GM21526 (cell line): Measurements from ENCODE around the gene CD247.

Experiments
- ATAC-seq: cut with Tn5 transposase; IDR thresholded peaks from one replicate; pipeline ENCODE4 v1.9.1; 2021; ENCODE audit warnings: moderate library complexity; ENCODE audit not compliant: unreplicated experiment, low FRiP score

Gene CD247

DNA sequence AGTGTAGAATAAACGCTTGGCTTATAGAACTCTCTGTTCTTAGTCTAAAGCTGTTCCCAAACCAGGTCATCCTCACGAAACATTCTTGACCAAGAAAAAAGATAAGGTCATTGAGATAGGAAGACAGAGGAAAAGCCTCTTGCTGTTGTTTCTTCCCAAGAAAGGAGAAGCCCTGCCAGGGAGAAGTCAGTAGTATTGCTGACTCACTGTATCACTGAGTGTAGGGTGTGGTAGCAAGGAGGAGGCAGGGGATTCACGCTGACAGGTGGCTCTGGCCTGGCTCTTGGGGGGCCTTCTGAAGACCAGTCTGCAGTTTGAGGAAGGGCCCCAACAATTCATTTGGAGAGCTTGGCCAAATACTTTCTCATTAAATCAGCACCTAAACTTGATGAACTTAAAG lies 97.8 kb downstream of the CD247 start:
- no peak for ATAC-seq

DNA sequence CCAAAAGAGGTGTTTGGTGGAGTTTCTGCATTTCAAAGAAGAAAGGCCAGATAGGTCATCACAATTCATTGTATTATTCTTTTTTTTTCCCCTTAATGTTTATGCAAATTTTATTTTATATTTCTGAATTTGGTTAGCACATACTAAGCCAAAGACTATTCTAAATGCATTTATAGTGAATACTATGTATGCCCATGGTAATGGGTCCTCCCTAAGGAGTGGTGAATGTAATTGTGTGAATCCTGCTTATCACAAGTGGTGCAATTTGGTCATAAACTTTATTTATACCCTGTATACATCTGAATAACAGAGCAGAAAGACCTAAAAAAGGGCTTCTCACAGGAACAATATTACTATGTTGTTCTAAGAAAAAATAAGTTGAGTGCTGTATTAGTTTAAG lies 99.1 kb downstream of the CD247 start:
- ATAC-seq, result no peak

GRCh38 chr1:167418391-167418790 lies 99.9 kb downstream of the CD247 start:
- ATAC-seq, result no peak

GRCh38 chr1:167416506-167416905 lies 101.8 kb downstream of the CD247 start:
- no peak for ATAC-seq

GRCh38 chr1:167413328-167413727 lies 105.0 kb downstream of the CD247 start:
- no peak for ATAC-seq

GRCh38 chr1:167412920-167413319 lies 105.4 kb downstream of the CD247 start:
- no peak for ATAC-seq

GRCh38 chr1:167412072-167412471 lies 106.3 kb downstream of the CD247 start:
- no peak for ATAC-seq

DNA sequence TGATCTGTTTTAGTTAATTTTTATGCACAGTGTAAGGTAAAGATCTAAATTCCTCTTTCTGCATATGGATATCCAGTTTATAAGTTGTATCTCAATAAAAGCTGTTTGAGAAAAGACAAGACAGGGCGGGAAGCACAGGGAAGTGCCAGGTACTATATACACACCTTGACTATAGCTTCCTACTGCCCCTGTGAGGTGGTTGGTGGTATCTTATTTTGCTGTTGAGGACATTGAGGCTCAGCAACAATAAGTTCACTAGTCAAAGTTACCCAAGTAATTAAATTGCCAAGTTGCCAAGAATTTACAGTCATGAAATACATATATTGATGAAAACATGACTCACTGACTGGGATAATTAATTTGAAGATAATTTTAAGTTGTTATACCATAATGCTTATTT lies 109.1 kb downstream of the CD247 start:
- no peak for ATAC-seq

DNA sequence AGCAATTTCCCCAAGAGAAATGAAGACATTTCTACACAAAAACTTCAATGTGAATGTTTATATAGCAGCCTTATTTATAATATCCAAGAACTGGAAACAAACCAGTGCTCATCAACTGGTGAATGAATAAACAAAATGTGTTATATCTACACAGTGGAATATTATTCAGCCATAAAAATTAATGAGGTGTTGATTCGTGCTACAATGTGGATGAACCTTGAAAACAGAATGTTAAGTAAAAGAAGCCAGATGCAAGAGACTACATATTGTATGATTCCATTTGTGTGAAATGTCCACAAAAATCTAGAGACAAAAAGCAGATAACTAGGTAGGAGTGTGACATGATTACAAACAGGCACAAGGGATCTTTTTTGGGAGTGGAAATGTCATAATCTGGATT lies 110.0 kb downstream of the CD247 start:
- ATAC-seq, result no peak

DNA sequence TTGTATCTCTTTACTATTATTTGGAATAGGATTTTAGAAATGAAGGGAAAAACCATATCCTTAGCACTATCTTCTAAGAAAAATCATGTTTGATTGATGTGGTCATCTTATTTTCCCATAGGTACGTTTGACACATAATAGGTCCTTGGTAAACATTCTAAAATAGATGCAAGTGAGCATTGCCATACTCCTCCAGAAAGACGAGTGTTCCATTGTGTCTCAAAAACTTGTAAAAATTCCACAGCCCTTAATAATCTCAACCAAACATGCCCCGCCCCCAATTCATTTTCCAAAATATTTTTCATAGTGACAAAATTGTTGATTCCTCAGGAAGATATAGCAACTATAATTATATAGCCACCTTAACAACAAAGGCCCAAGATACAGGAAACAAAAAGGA lies 113.4 kb downstream of the CD247 start:
- no peak for ATAC-seq

DNA sequence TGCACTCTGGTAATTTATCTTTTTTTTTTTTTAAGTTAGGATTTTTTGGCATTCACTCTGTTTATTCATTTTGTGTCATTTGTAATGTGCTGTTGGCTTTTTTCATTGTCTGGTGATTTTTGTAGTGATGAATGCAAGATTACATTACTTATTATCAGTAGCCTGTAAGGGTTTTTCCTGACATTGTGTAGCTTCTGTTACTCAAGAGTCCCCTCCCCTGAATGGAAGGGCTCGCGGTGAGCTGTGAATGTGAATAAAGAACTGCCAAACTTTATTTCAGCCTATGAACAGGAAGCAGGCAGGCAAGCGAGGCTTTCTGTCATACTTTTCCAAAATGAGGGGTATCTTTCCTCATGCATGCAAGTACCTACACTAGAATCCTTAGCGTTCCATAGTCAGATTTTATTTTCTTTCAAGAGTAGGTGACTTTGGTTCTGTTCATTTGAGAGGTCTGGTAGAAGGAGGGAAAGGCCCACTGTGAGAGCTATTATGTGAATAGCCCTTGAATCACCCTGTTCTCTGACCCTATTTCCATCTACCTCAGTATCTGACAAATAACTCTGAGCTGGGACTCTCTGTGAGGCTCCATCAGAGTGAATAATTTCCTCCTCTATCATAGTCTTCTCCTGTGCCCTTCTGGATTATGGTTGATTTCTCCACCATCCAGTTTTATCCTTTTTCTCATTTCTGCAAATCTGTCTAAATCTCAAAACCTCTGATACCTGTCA lies 114.0 kb downstream of the CD247 start:
- ATAC-seq, result no peak

- ATAC-seq, result peak; percentile 58
These were observed 117.0 kb downstream of the CD247 start for GRCh38 chr1:167401260-167401873.

- ATAC-seq, result no peak
These were observed 117.9 kb downstream of the CD247 start for GRCh38 chr1:167400359-167400953.

GRCh38 chr1:167392200-167392696 lies 126.1 kb downstream of the CD247 start:
- no peak for ATAC-seq

GRCh38 chr1:167388976-167389375 lies 129.4 kb downstream of the CD247 start:
- no peak for ATAC-seq

DNA sequence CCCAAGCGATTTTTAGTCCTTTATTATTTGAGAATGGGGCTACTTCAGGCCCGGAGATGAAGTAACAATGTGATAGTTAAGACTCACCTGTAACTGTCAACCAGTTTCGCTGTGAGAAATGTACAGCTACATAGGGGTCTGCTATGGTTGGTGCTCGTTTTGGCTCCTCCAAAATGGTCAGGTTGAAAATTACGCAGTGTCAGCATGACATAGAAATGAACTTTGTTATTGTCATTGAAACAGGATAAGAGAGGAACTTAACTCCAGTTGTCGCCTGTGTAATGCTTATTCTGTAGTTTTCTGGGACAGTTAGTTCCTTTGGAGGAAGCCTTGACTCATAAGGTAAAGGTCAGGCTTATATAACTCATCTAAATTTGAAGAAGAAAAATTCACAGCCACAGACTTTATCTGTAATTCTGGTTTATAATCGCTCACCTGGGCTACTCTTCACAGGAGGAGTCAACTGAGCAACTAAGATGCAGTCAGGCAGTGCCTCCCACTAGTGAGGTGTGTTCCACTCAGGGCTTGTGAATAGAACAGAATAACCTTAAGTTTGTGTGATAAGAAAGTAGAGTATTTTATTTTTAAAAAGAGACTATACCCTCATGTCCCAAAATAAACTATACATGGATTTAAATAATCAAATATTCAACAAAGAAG lies 130.9 kb downstream of the CD247 start:
- ATAC-seq, result no peak
